HEK293T (cell line): ENCODE results near the gene TULP1.

Source experiments
- CTCF ChIA-PET: fragments of 350-600 bp; formaldehyde crosslinking; extraction: SDS; loops from one replicate; lab custom pipeline; 2021; ENCODE audit warnings: antibody characterized with exemption, inconsistent platforms; lab: Yijun Ruan, JAX
- POLR2A ChIA-PET: fragments of 350-600 bp; formaldehyde crosslinking; extraction: SDS; loops from one replicate; lab custom pipeline; 2020; ENCODE audit warnings: antibody characterized with exemption, inconsistent platforms; lab: Yijun Ruan, JAX
- DNase-seq: peaks from one replicate; pipeline ENCODE4 v3.0.0; 2012; ENCODE audit warnings: mixed read lengths; ENCODE audit errors: extremely low spot score
- ARNT ChIP-seq: fragments of 450-650 bp; IDR thresholded peaks from 2 replicates; pipeline ENCODE4 v1.6.1; 2017; ENCODE audit warnings: mild to moderate bottlenecking
- BHLHE40 ChIP-seq: fragments of 450-650 bp; IDR thresholded peaks from 2 replicates; pipeline ENCODE4 v1.6.1; 2016; ENCODE audit warnings: mild to moderate bottlenecking, moderate library complexity, borderline replicate concordance
- CTBP1 ChIP-seq: fragments of 450-650 bp; IDR thresholded peaks from 2 replicates; pipeline ENCODE4 v1.6.1; 2016; ENCODE audit warnings: borderline replicate concordance
- ELF4 ChIP-seq: fragments of 450-650 bp; IDR thresholded peaks from 2 replicates; pipeline ENCODE4 v1.6.1; 2017; ENCODE audit warnings: antibody characterized with exemption
- FOXA1 ChIP-seq: fragments of 450-650 bp; IDR thresholded peaks from 2 replicates; pipeline ENCODE4 v1.6.1; 2016; ENCODE audit warnings: mild to moderate bottlenecking
- FOXK2 ChIP-seq: fragments of 450-650 bp; IDR thresholded peaks from 2 replicates; pipeline ENCODE4 v1.6.1; 2016; ENCODE audit warnings: mild to moderate bottlenecking
- FOXM1 ChIP-seq: fragments of 450-650 bp; IDR thresholded peaks from 2 replicates; pipeline ENCODE4 v1.6.1; 2017; ENCODE audit warnings: mild to moderate bottlenecking, borderline replicate concordance
- HDGF ChIP-seq: fragments of 450-650 bp; IDR thresholded peaks from 2 replicates; pipeline ENCODE4 v1.6.1; 2017; ENCODE audit warnings: antibody characterized with exemption, borderline replicate concordance
- L3MBTL2 ChIP-seq: fragments of 450-650 bp; conservative IDR thresholded peaks from 2 replicates; pipeline ENCODE4 v1.6.1; 2016; ENCODE audit warnings: mild to moderate bottlenecking
- LEF1 ChIP-seq: fragments of 450-650 bp; IDR thresholded peaks from 2 replicates; pipeline ENCODE4 v1.6.1; 2017; ENCODE audit warnings: mild to moderate bottlenecking, borderline replicate concordance
- NFRKB ChIP-seq: fragments of 450-650 bp; IDR thresholded peaks from 2 replicates; pipeline ENCODE4 v1.6.1; 2016; ENCODE audit warnings: mild to moderate bottlenecking, moderate library complexity
- PKNOX1 ChIP-seq: fragments of 450-650 bp; IDR thresholded peaks from 2 replicates; pipeline ENCODE4 v1.6.1; 2016
- SP1 ChIP-seq: fragments of 450-650 bp; IDR thresholded peaks from 2 replicates; pipeline ENCODE4 v1.6.1; 2017
- SUZ12 ChIP-seq: fragments of 450-650 bp; IDR thresholded peaks from 2 replicates; pipeline ENCODE4 v1.6.1; 2016; ENCODE audit warnings: mild to moderate bottlenecking
- TARDBP ChIP-seq: fragments of 450-650 bp; IDR thresholded peaks from 2 replicates; pipeline ENCODE4 v1.6.1; 2016
- ZNF384 ChIP-seq: fragments of 450-650 bp; IDR thresholded peaks from 2 replicates; pipeline ENCODE4 v1.6.1; 2016

Gene TULP1

GRCh38 chr6:35501784-35502183, 10.9 kb downstream of the TULP1 start:
- DNase-seq = no peak
- POLR2A ChIA-PET = interaction anchor here (1.0 kb wide), 1 partner anchor 30 kb away, joined by 3 read pairs; no protein-coding TSS in a partner anchor
- TF ChIP-seq L3MBTL2 = no peak
- no peak for TF ChIP-seq HDGF
- no peak for TF ChIP-seq TARDBP
- TF ChIP-seq PKNOX1 = no peak
- no peak for TF ChIP-seq FOXM1
- no peak for TF ChIP-seq BHLHE40
- TF ChIP-seq NFRKB = no peak
- CTCF ChIA-PET = interaction anchor here (0.7 to 2.3 kb wide), 3 partner anchors 21 to 238 kb away, joined by 3 to 19 read pairs (median 4); no protein-coding TSS in a partner anchor

GRCh38 chr6:35500782-35501181, 11.9 kb downstream of the TULP1 start:
- DNase-seq = no peak
- TF ChIP-seq SUZ12 (no peak), ARNT (no peak), FOXA1 (no peak), HDGF (no peak), TARDBP (no peak), NFRKB (no peak), FOXK2 (no peak), CTBP1 (no peak), PKNOX1 (no peak), LEF1 (no peak), ZNF384 (no peak), FOXM1 (no peak), SP1 (no peak), L3MBTL2 (no peak), ELF4 (no peak), BHLHE40 (no peak)
- ChIA-PET POLR2A (no interaction called here), CTCF (no interaction called here)

- TF ChIP-seq ZNF384 (no peak), NFRKB (no peak), FOXK2 (no peak), BHLHE40 (no peak), FOXA1 (no peak), SUZ12 (no peak), FOXM1 (no peak), ARNT (no peak), HDGF (no peak), TARDBP (no peak), CTBP1 (no peak)
- CTCF ChIA-PET = interaction anchor here (0.6 kb wide), 1 partner anchor 91 kb away, joined by 3 read pairs; no protein-coding TSS in a partner anchor
- DNase-seq = no peak
- POLR2A ChIA-PET = no interaction called here
Measured at GRCh38 chr6:35499372-35499771, 13.3 kb downstream of the TULP1 start.

GRCh38 chr6:35498422-35499067, 14.2 kb downstream of the TULP1 start:
- TF ChIP-seq BHLHE40 = no peak
- TF ChIP-seq PKNOX1 = no peak
- TF ChIP-seq ARNT = no peak
- no peak for TF ChIP-seq TARDBP
- TF ChIP-seq NFRKB = no peak
- no peak for TF ChIP-seq ZNF384
- TF ChIP-seq ELF4 = no peak
- no peak for TF ChIP-seq FOXA1
- no peak for TF ChIP-seq FOXM1
- TF ChIP-seq LEF1 = no peak
- no peak for TF ChIP-seq SP1
- no peak for TF ChIP-seq L3MBTL2
- no peak for TF ChIP-seq CTBP1
- no peak for DNase-seq
- ChIA-PET CTCF (no interaction called here), POLR2A (no interaction called here)

- TF ChIP-seq L3MBTL2 (peak; percentile 88), CTBP1 (no peak), BHLHE40 (no peak), SP1 (no peak)
- POLR2A ChIA-PET = interaction anchor here (0.8 to 1.9 kb wide), 3 partner anchors 8 to 26 kb away, joined by 3 to 7 read pairs (median 4); no protein-coding TSS in a partner anchor
- peak; percentile 40 for DNase-seq
- CTCF ChIA-PET = no interaction called here
Measured at GRCh38 chr6:35497571-35498421, 14.9 kb downstream of the TULP1 start.
